SK-N-SH (cell line): ENCODE data around the gene GALNT12. TPM values are rescaled to one million over a fixed set of nuclear protein-coding genes. Genes with fewer than 3 reads are reported as not detected.

ENCODE experiments used
- CTCF ChIA-PET: fragments of 300-600, 350-600 bp; formaldehyde crosslinking; extraction: SDS; loops from one replicate; lab custom pipeline; 2021; lab: Yijun Ruan, JAX
- POLR2A ChIA-PET: fragments of 350-600 bp; sonication (Branson Sonifier 250); formaldehyde crosslinking; extraction: SDS; loops from one replicate; lab custom pipeline; 2020; ENCODE audit warnings: antibody characterized with exemption, inconsistent platforms; lab: Yijun Ruan, JAX
- DNase-seq: peaks from one replicate; pipeline ENCODE4 v3.0.0; 2012
- H2AFZ ChIP-seq: fragments of 200-600 bp; sonication (generic); 2 replicates; pipeline ENCODE4 v1.8.1; 2016; ENCODE audit warnings: antibody characterized with exemption, mild to moderate bottlenecking, low read depth
- H3F3A ChIP-seq: fragments of 200-600 bp; sonication (generic); replicated peaks from 2 replicates; pipeline ENCODE3; 2016; ENCODE audit warnings: antibody characterized with exemption, mild to moderate bottlenecking; ENCODE audit not compliant: insufficient read depth
- H3K27ac ChIP-seq, 2 experiments: fragments of 200-500 bp in 1 of 2; fragments of 200-600 bp in 1 of 2; sonication (Bioruptor generic) in 1 of 2; sonication (generic), shearing (Covaris generic) in 1 of 2; 2 replicates each; pipeline versions ENCODE4 v1.5.1 to v1.6.1; 2014 to 2016; ENCODE audit warnings: low read depth in 2 of 2, inconsistent platforms in 1 of 2, low read length in 1 of 2, mild to moderate bottlenecking in 1 of 2, mixed read lengths in 1 of 2
- H3K27me3 ChIP-seq: fragments of 200-600 bp; sonication (generic), shearing (Covaris generic); 2 replicates; pipeline ENCODE4 v1.6.1; 2016; ENCODE audit warnings: mixed run types; ENCODE audit not compliant: insufficient read depth
- H3K36me3 ChIP-seq, 2 experiments: fragments of 200-500 bp in 1 of 2; fragments of 200-600 bp in 1 of 2; sonication (Bioruptor generic) in 1 of 2; sonication (generic) in 1 of 2; replicated peaks in 1 of 2; 2 replicates each; pipeline versions ENCODE3 to v1.5.1; 2014 to 2016; ENCODE audit warnings: low read length in 1 of 2, mild to moderate bottlenecking in 1 of 2; ENCODE audit not compliant: insufficient read depth in 2 of 2, control insufficient read depth in 1 of 2
- H3K4me1 ChIP-seq, 2 experiments: fragments of 200-500 bp in 1 of 2; fragments of 200-600 bp in 1 of 2; sonication (Bioruptor generic) in 1 of 2; sonication (generic), shearing (Covaris generic) in 1 of 2; 2 replicates each; pipeline versions ENCODE4 v1.5.1 to v1.6.1; 2014 to 2016; ENCODE audit warnings: low read depth in 1 of 2, low read length in 1 of 2, mixed run types in 1 of 2; ENCODE audit not compliant: insufficient read depth in 2 of 2, control insufficient read depth in 1 of 2
- H3K4me2 ChIP-seq: fragments of 200-600 bp; sonication (generic), shearing (Covaris generic); 2 replicates; pipeline ENCODE4 v1.6.1; 2017; ENCODE audit warnings: mixed run types
- H3K4me3 ChIP-seq, 2 experiments: fragments of 200-500 bp in 1 of 2; fragments of 200-600 bp in 1 of 2; sonication (Bioruptor generic) in 1 of 2; sonication (generic), shearing (Covaris generic) in 1 of 2; 2 replicates each; pipeline versions ENCODE4 v1.5.1 to v1.8.1; 2014 to 2016; ENCODE audit warnings: low read depth in 2 of 2, inconsistent platforms in 1 of 2, low read length in 1 of 2, mild to moderate bottlenecking in 1 of 2, mixed read lengths in 1 of 2, moderate library complexity in 1 of 2
- H3K79me2 ChIP-seq: fragments of 200-600 bp; sonication (generic); 2 replicates; pipeline ENCODE4 v1.8.1; 2017; ENCODE audit warnings: mild to moderate bottlenecking; ENCODE audit not compliant: insufficient read depth
- H3K9ac ChIP-seq: fragments of 200-600 bp; sonication (generic); 2 replicates; pipeline ENCODE4 v1.6.1; 2017; ENCODE audit warnings: mixed run types
- H3K9me2 ChIP-seq: fragments of 200-600 bp; sonication (generic); 2 replicates; pipeline ENCODE4 v1.6.1; 2017; ENCODE audit warnings: mixed run types
- H3K9me3 ChIP-seq: fragments of 200-600 bp; sonication (generic); 2 replicates; pipeline ENCODE4 v1.6.1; 2017; ENCODE audit warnings: mixed run types, mild to moderate bottlenecking, moderate library complexity
- H4K20me1 ChIP-seq: fragments of 200-600 bp; sonication (generic); 2 replicates; pipeline ENCODE4 v1.6.1; 2017; ENCODE audit warnings: mild to moderate bottlenecking, mixed run types; ENCODE audit not compliant: insufficient read depth
- ELF1 ChIP-seq: IDR thresholded peaks from 2 replicates; pipeline ENCODE4 v1.4.0; 2012
- FOSL2 ChIP-seq: IDR thresholded peaks from 2 replicates; pipeline ENCODE4 v1.4.0; 2012; ENCODE audit warnings: low read depth, mild to moderate bottlenecking, moderate library complexity, borderline replicate concordance
- FOXJ3 ChIP-seq: sonication (generic); formaldehyde crosslinking; IDR thresholded peaks from 2 replicates; pipeline ENCODE4 v1.5.1; 2020; ENCODE audit warnings: mild to moderate bottlenecking, missing genetic modification reagents
- GATA2 ChIP-seq: sonication (generic); formaldehyde crosslinking; IDR thresholded peaks from 2 replicates; pipeline ENCODE4 v1.5.0; 2020; ENCODE audit warnings: mild to moderate bottlenecking, missing genetic modification reagents
- IRF3 ChIP-seq: fragments of 150-350 bp; IDR thresholded peaks from 2 replicates; pipeline ENCODE4 v1.6.1; 2016; ENCODE audit warnings: mild to moderate bottlenecking, low read depth, low read length
- MEF2A ChIP-seq: IDR thresholded peaks from 2 replicates; pipeline ENCODE4 v1.4.0; 2012; ENCODE audit warnings: low read depth, borderline replicate concordance
- MXI1 ChIP-seq: IDR thresholded peaks from 2 replicates; pipeline ENCODE4 v1.6.1; 2012; ENCODE audit warnings: mild to moderate bottlenecking, low read depth, low read length, improper control_type of control experiment
- NFIC ChIP-seq: IDR thresholded peaks from 2 replicates; pipeline ENCODE4 v1.4.0; 2012; ENCODE audit warnings: borderline replicate concordance
- NRF1 ChIP-seq: IDR thresholded peaks from 2 replicates; pipeline ENCODE4 v1.6.1; 2012; ENCODE audit warnings: low read depth, mild to moderate bottlenecking, low read length
- PBX3 ChIP-seq: IDR thresholded peaks from 2 replicates; pipeline ENCODE4; 2012
- RAD21 ChIP-seq: IDR thresholded peaks from 2 replicates; pipeline ENCODE4 v1.6.1; 2012; ENCODE audit warnings: mild to moderate bottlenecking, low read length
- RCOR1 ChIP-seq: fragments of 150-350 bp; IDR thresholded peaks from 2 replicates; pipeline ENCODE4 v1.6.1; 2017; ENCODE audit warnings: antibody characterized with exemption, low read length
- RXRA ChIP-seq: IDR thresholded peaks from 2 replicates; pipeline ENCODE4 v1.4.0; 2012; ENCODE audit warnings: low read depth, mild to moderate bottlenecking, borderline replicate concordance
- SIN3A ChIP-seq: IDR thresholded peaks from 2 replicates; pipeline ENCODE4 v1.6.1; 2012; ENCODE audit warnings: low read depth, mild to moderate bottlenecking, low read length, moderate library complexity, borderline replicate concordance
- SMC3 ChIP-seq: IDR thresholded peaks from 2 replicates; pipeline ENCODE4 v1.6.1; 2012; ENCODE audit warnings: low read depth, low read length, improper control_type of control experiment
- TAF1 ChIP-seq: IDR thresholded peaks from 2 replicates; pipeline ENCODE4 v1.6.1; 2012; ENCODE audit warnings: low read depth, mild to moderate bottlenecking, low read length, moderate library complexity, borderline replicate concordance
- TCF12 ChIP-seq: IDR thresholded peaks from 2 replicates; pipeline ENCODE4 v1.4.0; 2012
- USF1 ChIP-seq: IDR thresholded peaks from 2 replicates; pipeline ENCODE4 v1.4.0; 2012; ENCODE audit warnings: low read depth, borderline replicate concordance
- WGBS: methylation state at CpG from one replicate; pipeline ENCODE4 v1.1.6; 2017; ENCODE audit warnings: low lambda C conversion rate; 5-methylcytosine and 5-hydroxymethylcytosine counted together
- polyA plus RNA-seq, 3 experiments: library from polyadenylated mRNA; depleted of rRNA; stranded (reverse); fragments of >200 nt; gene quantifications; 2 replicates each; pipeline ENCODE4 v1.2.3, GENCODE V29; 2012

GALNT12 gene
- polyA plus RNA-seq, 1 of the 3 experiments (the other 2 are of a cell fraction): 7.4 TPM

GRCh38 chr9:98836206-98836605 lies 28.7 kb downstream of the GALNT12 start:
- Histone ChIP-seq H3K79me2 (no peaks in the 10 kb centered on the region), H3K4me3 (no peak overlapping the region), H3F3A (no peaks in the 10 kb centered on the region), H3K4me2 (no peak overlapping the region), H3K4me1 (no peaks in the 10 kb centered on the region), H3K36me3 (no peaks in the 10 kb centered on the region), H3K9me3 (no peaks in the 10 kb centered on the region), H2AFZ (no peak overlapping the region), H3K9ac (no peak overlapping the region), H4K20me1 (no peaks in the 10 kb centered on the region), H3K27ac (no peak overlapping the region), H3K9me2 (no peaks in the 10 kb centered on the region), H3K27me3 (no peaks in the 10 kb centered on the region)
- TF ChIP-seq NRF1 (no peak), USF1 (no peak), TCF12 (no peak), RAD21 (no peak), NFIC (no peak), FOSL2 (no peak), ELF1 (no peak), IRF3 (no peak), RCOR1 (no peak), MEF2A (no peak), SIN3A (no peak), MXI1 (no peak), TAF1 (no peak), PBX3 (no peak), RXRA (no peak)
- no peak for DNase-seq
- CTCF ChIA-PET: interaction anchor here (1.1 kb wide), 1 partner anchor 162 kb away, joined by 3 read pairs; no protein-coding TSS in a partner anchor
- POLR2A ChIA-PET: no interaction called here
- 80% methylated on average over 4 of the region's 4 CpGs for WGBS

DNA sequence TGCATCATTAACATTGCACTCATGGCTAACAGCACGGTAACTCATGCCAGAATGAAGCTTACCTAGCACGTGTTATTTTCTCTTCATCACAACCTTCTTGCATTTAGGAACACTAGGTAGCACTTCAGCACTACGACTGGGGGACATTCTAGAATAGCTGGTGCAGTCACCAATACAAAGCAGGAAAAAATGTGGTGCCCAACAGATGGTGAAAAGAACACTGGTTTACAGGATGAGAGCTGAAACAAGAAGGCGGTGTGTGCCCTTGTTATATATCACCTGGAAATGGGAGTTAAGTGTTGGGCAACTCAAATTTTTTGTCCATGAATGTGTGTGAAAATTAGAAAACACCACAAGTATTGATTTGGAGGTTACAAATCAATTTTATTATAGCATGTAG lies 30.0 kb downstream of the GALNT12 start:
- Histone ChIP-seq H3K27me3 (no peaks in the 10 kb centered on the region), H3K9me2 (no peaks in the 10 kb centered on the region), H3K4me1 (no peaks in the 10 kb centered on the region), H2AFZ (no peak overlapping the region), H3F3A (no peaks in the 10 kb centered on the region), H3K79me2 (no peaks in the 10 kb centered on the region), H3K4me2 (no peak overlapping the region), H3K9ac (no peak overlapping the region), H3K9me3 (no peaks in the 10 kb centered on the region), H4K20me1 (no peaks in the 10 kb centered on the region), H3K36me3 (no peaks in the 10 kb centered on the region), H3K27ac (no peak overlapping the region), H3K4me3 (no peak overlapping the region)
- WGBS: 88% methylated on average over 4 of the region's 4 CpGs
- DNase-seq: no peak
- CTCF ChIA-PET: interaction anchor here (0.8 to 3.7 kb wide), 4 partner anchors 9 to 62 kb away, joined by 3 to 21 read pairs (median 3); no protein-coding TSS in a partner anchor
- POLR2A ChIA-PET: no interaction called here
- TF ChIP-seq GATA2 (CRISPR knock-in tag) (no peak), FOXJ3 (no peak), RXRA (no peak), SMC3 (no peak), TAF1 (no peak), NRF1 (no peak), IRF3 (no peak)
